GM12891 (cell line): ENCODE measurements around the gene PEX26.

Experiments used
- POLR2A ChIP-seq: IDR thresholded peaks from 2 replicates; pipeline ENCODE4 v1.6.1; 2011; ENCODE audit warnings: low read depth, low read length, control low read depth
- POLR2AphosphoS5 ChIP-seq: IDR thresholded peaks from 2 replicates; pipeline ENCODE4 v1.6.1; 2011; ENCODE audit warnings: low read depth, low read length, control low read depth
- POU2F2 ChIP-seq: IDR thresholded peaks from 2 replicates; pipeline ENCODE4 v1.6.1; 2011; ENCODE audit warnings: low read depth, mild to moderate bottlenecking, control low read depth, low read length, moderate library complexity

DNA sequence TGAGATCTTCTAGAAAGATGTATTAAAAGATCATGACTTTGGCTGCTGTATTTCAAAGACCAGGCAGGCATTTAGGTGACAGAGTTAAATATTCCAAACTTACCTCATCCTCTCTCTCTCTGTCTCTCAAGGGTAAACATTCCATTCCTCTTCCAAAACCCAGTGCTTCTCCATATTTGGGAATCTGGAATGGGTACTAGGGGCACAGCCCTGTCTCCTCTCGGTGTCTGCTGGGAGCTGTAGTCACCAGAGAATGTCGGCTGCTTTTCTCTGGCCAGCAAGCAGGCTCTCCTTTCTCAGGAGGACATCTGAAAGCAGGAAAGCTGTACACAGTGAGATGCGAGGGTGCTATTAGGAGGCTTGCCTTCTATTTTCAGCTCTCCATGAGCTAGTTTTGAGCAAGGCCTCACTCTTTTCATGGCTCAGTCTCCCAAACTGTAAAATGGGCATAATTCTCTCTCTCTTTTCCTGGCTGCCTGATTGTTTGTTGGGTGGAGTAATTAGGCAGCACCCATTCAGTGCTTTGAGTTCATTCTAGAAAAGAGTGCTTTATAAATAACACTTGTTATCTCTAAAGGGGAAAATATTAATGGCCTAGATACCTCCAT, 9.3 kb upstream of the PEX26 start:
- TF ChIP-seq POLR2AphosphoS5 (no peak), POLR2A (no peak), POU2F2 (no peak)
